A549 treated with DMSO at 1 μM for 4 hours (cell line): ENCODE data around the gene TCIRG1. TPM values are rescaled to one million over a fixed set of nuclear protein-coding genes. Genes with fewer than 3 reads are reported as not detected.

Experiments
- total RNA-seq: library from RNA; stranded (reverse); fragments of 200-300 nt; extraction: Qiagen RNA extraction; gene quantifications from 5 replicates; pipeline ENCODE4 v1.2.3, GENCODE V29; 2022; ENCODE audit warnings: low read depth

The TCIRG1 gene, protein sequence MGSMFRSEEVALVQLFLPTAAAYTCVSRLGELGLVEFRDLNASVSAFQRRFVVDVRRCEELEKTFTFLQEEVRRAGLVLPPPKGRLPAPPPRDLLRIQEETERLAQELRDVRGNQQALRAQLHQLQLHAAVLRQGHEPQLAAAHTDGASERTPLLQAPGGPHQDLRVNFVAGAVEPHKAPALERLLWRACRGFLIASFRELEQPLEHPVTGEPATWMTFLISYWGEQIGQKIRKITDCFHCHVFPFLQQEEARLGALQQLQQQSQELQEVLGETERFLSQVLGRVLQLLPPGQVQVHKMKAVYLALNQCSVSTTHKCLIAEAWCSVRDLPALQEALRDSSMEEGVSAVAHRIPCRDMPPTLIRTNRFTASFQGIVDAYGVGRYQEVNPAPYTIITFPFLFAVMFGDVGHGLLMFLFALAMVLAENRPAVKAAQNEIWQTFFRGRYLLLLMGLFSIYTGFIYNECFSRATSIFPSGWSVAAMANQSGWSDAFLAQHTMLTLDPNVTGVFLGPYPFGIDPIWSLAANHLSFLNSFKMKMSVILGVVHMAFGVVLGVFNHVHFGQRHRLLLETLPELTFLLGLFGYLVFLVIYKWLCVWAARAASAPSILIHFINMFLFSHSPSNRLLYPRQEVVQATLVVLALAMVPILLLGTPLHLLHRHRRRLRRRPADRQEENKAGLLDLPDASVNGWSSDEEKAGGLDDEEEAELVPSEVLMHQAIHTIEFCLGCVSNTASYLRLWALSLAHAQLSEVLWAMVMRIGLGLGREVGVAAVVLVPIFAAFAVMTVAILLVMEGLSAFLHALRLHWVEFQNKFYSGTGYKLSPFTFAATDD
- 77.5 to 174 TPM (median 144 TPM) in 5 replicates for total RNA-seq

GRCh38 chr11:68038718-68039525 is at the start of gene TCIRG1:
Gene TCIRG1 (plus strand): TSS chr11:68039025. CDS start chr11:68041272, 2,247 bp downstream.

GRCh38 chr11:68003846-68004550 is 34.8 kb upstream of the TCIRG1 start, which contains the start of gene UNC93B1:
Gene UNC93B1 (minus strand): TSS chr11:68004097. CDS start chr11:68004043, 54 bp downstream.

GRCh38 chr11:68010090-68011041 is 28.5 kb upstream of the TCIRG1 start, which contains the start of gene ALDH3B1:
Gene ALDH3B1 (plus strand): TSS chr11:68010327. CDS start chr11:68015298, 4,971 bp downstream.

GRCh38 chr11:68030318-68031143 is 8.3 kb upstream of the TCIRG1 start, which contains the start of gene NDUFS8:
Gene NDUFS8 (plus strand): TSS chr11:68030681. CDS start chr11:68032152, 1,471 bp downstream.

Other genes starting within 250 kb of the TCIRG1 start
- gene UNC93B1, start 34.9 kb upstream of the TCIRG1 start, total RNA-seq = 55.5 to 79.3 TPM (median 68.3 TPM) in 5 replicates
- gene ALDH3B1, start 28.7 kb upstream of the TCIRG1 start, total RNA-seq = 117 to 131 TPM (median 121 TPM) in 5 replicates
- gene NDUFS8, start 8.3 kb upstream of the TCIRG1 start, total RNA-seq = 307 to 381 TPM (median 350 TPM) in 5 replicates
- 25.6 to 29.4 TPM (median 26.3 TPM) in 5 replicates for gene CHKA, start 82.4 kb downstream of the TCIRG1 start, total RNA-seq
- gene KMT5B, start 174.3 kb downstream of the TCIRG1 start, total RNA-seq = 19.7 to 23.7 TPM (median 21.5 TPM) in 5 replicates
- gene C11orf24, start 232.9 kb downstream of the TCIRG1 start, total RNA-seq = 56.9 to 62.4 TPM (median 59.9 TPM) in 5 replicates